Fibroblast of lung (primary cell): ENCODE results near the gene FANCM.

Source experiments
- EZH2 ChIP-seq: IDR thresholded peaks from 2 replicates; pipeline ENCODE4 v1.5.1; 2012; ENCODE audit warnings: low read length, control low read depth, mild to moderate bottlenecking; ENCODE audit errors: missing control alignments
- TF ChIP-seq, protein P1 (sequence below), 2 donors: IDR thresholded peaks in 1 of 2; conservative IDR thresholded peaks in 1 of 2; 1 replicate in 1 of 2; 2 replicates in 1 of 2; pipeline ENCODE4 v1.5.1; 2011 to 2012; ENCODE audit warnings: low read length in 2 of 2, control low read depth in 1 of 2, inconsistent platforms in 1 of 2, low read depth in 1 of 2, mild to moderate bottlenecking in 1 of 2

DNA sequence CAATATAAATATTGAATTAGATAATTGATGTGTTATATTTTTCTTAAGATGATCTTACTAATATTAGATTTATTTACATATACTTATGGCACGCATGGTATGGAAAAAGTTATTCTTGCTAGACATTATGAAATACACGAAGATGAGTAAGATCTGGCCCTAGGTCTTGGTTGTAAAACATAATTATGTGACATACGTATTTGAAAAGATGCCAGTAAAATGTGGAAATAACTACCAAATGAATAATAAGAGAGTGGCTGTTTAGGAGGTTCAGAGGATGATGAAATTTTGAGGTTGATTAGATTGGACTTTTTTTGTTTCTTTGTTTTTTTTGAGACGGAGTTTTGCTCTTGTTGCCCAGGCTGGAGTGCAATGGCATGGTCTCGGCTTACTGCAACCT is 41.3 kb downstream of the FANCM start:
- TF ChIP-seq, protein P1, sequence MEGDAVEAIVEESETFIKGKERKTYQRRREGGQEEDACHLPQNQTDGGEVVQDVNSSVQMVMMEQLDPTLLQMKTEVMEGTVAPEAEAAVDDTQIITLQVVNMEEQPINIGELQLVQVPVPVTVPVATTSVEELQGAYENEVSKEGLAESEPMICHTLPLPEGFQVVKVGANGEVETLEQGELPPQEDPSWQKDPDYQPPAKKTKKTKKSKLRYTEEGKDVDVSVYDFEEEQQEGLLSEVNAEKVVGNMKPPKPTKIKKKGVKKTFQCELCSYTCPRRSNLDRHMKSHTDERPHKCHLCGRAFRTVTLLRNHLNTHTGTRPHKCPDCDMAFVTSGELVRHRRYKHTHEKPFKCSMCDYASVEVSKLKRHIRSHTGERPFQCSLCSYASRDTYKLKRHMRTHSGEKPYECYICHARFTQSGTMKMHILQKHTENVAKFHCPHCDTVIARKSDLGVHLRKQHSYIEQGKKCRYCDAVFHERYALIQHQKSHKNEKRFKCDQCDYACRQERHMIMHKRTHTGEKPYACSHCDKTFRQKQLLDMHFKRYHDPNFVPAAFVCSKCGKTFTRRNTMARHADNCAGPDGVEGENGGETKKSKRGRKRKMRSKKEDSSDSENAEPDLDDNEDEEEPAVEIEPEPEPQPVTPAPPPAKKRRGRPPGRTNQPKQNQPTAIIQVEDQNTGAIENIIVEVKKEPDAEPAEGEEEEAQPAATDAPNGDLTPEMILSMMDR (conservative IDR thresholded peaks at IDR 0.05 in 1 of 2, IDR thresholded peaks at IDR 0.05 in 1 of 2; ENCODE audit: low read depth in 1 of 2, low read length in 2 of 2) = no peak
- TF ChIP-seq EZH2 = no peak
